ENCODE results near the gene GULP1.

- TF ChIP-seq CTCF (optimal IDR thresholded peaks at IDR 0.05 in 1 of 3, IDR thresholded peaks at IDR 0.05 in 1 of 3, conservative IDR thresholded peaks at IDR 0.05 in 1 of 3; ENCODE audit: extremely low read depth in 1 of 3, insufficient read depth in 2 of 3, low read length in 3 of 3) = no peak
- no peak for TF ChIP-seq EZH2 (IDR thresholded peaks at IDR 0.05; ENCODE audit: low read length)
Observed at GRCh38 chr2:188620916-188621315, 329.2 kb downstream of the GULP1 start.
